Subcutaneous abdominal adipose tissue (tissue), 5 donors: Measurements from ENCODE around the gene SMARCB1.
A peak's percentile ranks its signal among the peaks of the same experiment; 100 is the strongest.

Experiments
- H3K27ac ChIP-seq: one replicate; pipeline ENCODE4 v1.7.0; 2013; ENCODE audit warnings: low read depth, mild to moderate bottlenecking, inconsistent platforms, low read length, moderate library complexity
- H3K27me3 ChIP-seq, 5 donors: one replicate each; pipeline ENCODE4 v1.7.0; 2013; ENCODE audit warnings: low read length in 5 of 5, inconsistent platforms in 1 of 5; ENCODE audit not compliant: control insufficient read depth in 5 of 5, insufficient read depth in 4 of 5
- H3K36me3 ChIP-seq, 5 donors: one replicate each; pipeline ENCODE4 v1.7.0; 2013; ENCODE audit warnings: low read length in 5 of 5; ENCODE audit not compliant: control insufficient read depth in 5 of 5, insufficient read depth in 5 of 5
- H3K4me1 ChIP-seq, 5 donors: one replicate each; pipeline ENCODE4 v1.7.0; 2013; ENCODE audit warnings: low read length in 5 of 5, mild to moderate bottlenecking in 3 of 5, moderate library complexity in 1 of 5; ENCODE audit not compliant: control insufficient read depth in 5 of 5, insufficient read depth in 5 of 5
- H3K4me3 ChIP-seq, 5 donors: one replicate each; pipeline ENCODE4 v1.7.0; 2013; ENCODE audit warnings: low read length in 5 of 5, low read depth in 1 of 5
- H3K9ac ChIP-seq, 5 donors: one replicate each; pipeline ENCODE4 v1.7.0; 2013; ENCODE audit warnings: low read length in 5 of 5, mild to moderate bottlenecking in 4 of 5, moderate library complexity in 3 of 5
- H3K9me3 ChIP-seq, 5 donors: one replicate each; pipeline ENCODE4 v1.7.0; 2013; ENCODE audit warnings: low read length in 5 of 5; ENCODE audit not compliant: control insufficient read depth in 5 of 5
- donor health status: healthy.
- donor health status: healthy.
- donor health status: healthy.
- donor health status: healthy.
- donor health status: healthy.

SMARCB1 gene

DNA sequence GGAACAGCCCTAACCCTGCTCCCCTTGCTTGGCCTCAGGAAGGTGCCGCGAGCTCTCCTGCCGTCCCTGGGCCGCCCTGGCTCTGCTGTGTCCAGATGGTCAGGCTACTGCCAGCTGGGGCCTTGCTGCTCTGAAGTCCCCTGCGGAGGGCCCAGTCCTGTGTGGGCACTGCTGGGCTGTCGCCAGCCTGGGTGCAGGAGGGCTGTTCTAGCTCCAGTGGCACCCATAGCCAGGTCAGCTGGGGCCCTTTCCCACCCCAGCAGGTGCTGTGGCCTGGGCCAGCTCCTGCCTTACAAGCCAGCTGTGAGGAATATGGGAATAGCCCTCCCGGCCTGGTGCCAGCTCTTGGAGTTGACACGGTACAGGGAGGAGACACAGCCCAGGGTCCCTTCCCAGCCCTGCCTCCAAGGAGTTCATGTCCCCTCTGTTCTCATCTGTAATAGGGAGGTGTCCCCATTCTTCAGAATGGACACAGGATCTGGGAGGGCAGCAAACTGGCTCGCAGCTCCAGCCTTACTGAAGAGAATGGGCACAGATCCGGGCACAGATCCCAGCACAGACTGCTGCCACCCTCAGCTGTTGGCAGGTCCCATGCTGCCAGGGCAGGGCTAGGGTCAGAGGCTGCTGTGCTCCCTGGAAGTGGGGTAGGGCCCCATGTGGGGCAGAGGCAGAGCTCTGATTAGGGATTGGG is 48.2 kb downstream of the SMARCB1 start:
- Histone ChIP-seq H3K9ac (peak overlapping the region in 2 of 5 donors; percentile 16 to 35), H3K4me3 (no peak overlapping the region), H3K4me1 (peaks cover 2 to 40% (median 35%) of the 10 kb centered on the region in 5 donors), H3K9me3 (no peaks in the 10 kb centered on the region), H3K27ac (no peak overlapping the region), H3K27me3 (no peaks in the 10 kb centered on the region), H3K36me3 (peaks cover 0 to 54% (median 38%) of the 10 kb centered on the region in 5 donors)

DNA sequence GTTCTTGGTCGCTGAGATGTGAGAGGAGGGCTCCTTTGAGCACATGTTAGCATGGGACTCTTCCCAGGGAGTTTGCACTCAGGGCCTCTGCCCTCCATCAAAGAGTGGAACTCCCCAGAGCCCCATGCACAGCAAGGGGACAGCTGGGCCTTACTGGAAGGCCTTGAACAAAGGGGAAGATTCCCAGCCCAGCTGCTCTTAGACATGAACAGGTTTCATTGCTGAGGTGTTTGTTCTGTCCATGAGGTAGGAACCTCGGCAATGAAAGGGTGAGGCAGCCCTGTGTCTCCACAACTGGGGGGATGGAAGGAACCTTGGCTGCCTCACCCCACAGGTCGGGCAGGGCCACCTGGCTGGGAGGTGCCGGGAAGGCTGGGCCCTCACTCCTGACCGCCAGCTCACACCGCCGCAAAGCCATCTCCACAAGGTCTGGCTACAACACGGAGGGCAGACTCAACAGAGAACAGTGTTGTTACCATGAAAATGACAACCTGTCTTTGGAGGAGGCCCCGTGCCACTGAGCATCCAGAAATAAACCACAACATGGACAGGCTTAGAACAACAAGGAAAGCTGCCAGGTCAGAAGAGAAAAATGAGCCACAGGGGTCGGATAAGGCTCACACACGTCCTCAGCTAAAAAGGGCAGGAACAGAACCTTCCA is 48.8 kb downstream of the SMARCB1 start:
- Histone ChIP-seq H3K27ac (no peak overlapping the region), H3K27me3 (no peaks in the 10 kb centered on the region), H3K9me3 (no peaks in the 10 kb centered on the region), H3K4me1 (peaks cover 2 to 37% (median 31%) of the 10 kb centered on the region in 5 donors), H3K4me3 (no peak overlapping the region), H3K9ac (peak overlapping the region in 2 of 5 donors; percentile 16 to 35), H3K36me3 (peaks cover 0 to 54% (median 38%) of the 10 kb centered on the region in 5 donors)

DNA sequence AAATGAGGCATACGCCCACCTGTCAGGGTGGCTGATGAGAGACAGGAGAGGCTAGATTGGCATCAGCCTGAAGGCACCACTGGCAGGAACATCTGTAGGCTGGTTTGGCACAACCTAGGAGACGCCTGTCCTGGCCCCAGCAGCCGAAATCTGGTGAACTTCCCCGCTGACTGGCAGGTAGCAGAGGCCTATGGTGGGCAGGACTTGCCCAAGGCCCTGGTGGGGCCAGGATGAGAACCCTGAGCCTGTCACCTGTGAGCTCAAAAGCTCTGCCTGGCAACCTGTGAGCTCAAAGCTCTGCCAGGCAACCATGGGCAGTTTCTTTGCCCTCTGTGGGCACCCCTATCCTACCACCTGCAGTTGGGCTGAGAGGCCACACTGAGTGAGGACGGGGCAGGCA is 49.5 kb downstream of the SMARCB1 start:
- Histone ChIP-seq H3K9me3 (no peaks in the 10 kb centered on the region), H3K36me3 (peaks cover 0 to 49% (median 35%) of the 10 kb centered on the region in 5 donors), H3K4me1 (peaks cover 2 to 37% (median 31%) of the 10 kb centered on the region in 5 donors), H3K9ac (no peak overlapping the region), H3K4me3 (no peak overlapping the region), H3K27me3 (no peaks in the 10 kb centered on the region), H3K27ac (no peak overlapping the region)

GRCh38 chr22:23836692-23837495 is 50.1 kb downstream of the SMARCB1 start:
- H3K4me1 ChIP-seq = peaks cover 2 to 37% (median 31%) of the 10 kb centered on the region in 5 donors
- H3K36me3 ChIP-seq = peaks cover 0 to 43% (median 32%) of the 10 kb centered on the region in 5 donors
- no peak overlapping the region for H3K27ac ChIP-seq
- H3K4me3 ChIP-seq = no peak overlapping the region
- H3K9me3 ChIP-seq = no peaks in the 10 kb centered on the region
- no peaks in the 10 kb centered on the region for H3K27me3 ChIP-seq
- H3K9ac ChIP-seq = no peak overlapping the region

DNA sequence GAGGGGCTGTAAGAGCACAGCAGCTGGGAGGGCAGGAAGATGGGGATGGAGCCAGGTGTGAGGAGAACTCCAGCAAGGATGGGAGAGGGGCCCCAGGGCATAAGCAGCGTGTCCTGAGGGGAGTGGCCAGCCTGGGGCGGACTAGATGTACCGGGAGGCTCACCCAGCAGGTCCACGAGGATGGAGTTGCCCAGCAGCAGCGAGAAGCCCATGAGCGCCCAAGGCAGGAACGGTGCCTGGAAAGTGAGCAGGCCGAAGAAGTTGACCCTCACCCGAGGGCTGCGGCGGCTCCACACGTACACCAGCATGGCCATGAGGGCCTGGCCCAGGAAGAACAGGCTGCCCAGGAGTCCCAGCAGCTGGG is 50.7 kb downstream of the SMARCB1 start:
- no peak overlapping the region for H3K4me3 ChIP-seq
- H3K36me3 ChIP-seq = peaks cover 0 to 39% (median 31%) of the 10 kb centered on the region in 5 donors
- H3K4me1 ChIP-seq = peaks cover 2 to 37% (median 31%) of the 10 kb centered on the region in 5 donors
- H3K9ac ChIP-seq = no peak overlapping the region
- H3K27ac ChIP-seq = no peak overlapping the region
- H3K9me3 ChIP-seq = no peaks in the 10 kb centered on the region
- H3K27me3 ChIP-seq = no peaks in the 10 kb centered on the region

DNA sequence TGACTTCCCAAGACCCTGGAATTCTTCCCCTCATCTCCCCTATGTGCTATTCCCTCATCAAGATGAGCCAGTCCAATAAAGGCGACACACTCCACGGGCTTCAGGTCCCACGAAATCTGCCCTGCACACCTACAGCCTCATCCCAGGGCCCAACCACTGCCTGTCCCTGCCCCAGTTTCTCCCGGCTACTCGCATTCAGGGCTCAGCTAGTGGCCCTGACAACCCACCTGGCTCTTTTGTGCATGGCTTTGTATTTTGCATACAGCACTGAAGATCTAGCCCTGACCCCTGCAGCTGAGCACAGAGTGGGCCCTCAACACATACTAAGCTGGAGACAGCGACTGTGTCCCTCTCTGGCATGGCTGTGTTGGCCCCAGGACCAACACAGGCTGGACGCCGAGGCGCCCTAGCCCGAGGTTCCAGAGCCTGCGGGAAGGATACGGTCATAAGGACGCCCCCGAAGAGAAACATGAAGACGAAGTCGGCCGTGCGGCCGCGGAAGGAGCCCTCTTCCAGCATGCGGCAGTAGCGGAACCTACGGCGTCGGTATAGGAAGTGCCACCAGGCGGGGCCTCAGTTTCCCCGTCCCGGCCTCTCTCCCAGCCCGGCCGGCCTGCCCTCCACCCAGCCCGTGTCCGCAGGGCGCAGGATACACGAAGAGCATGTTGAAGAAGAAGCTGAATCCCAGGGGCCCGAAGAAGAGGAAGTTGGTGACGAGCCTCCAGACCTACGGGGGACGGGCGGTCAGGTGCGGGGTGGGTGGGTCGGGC is 51.3 kb downstream of the SMARCB1 start:
- H3K9me3 ChIP-seq = no peaks in the 10 kb centered on the region
- no peak overlapping the region for H3K9ac ChIP-seq
- peaks cover 0 to 33% (median 28%) of the 10 kb centered on the region in 5 donors for H3K36me3 ChIP-seq
- peaks cover 2 to 40% (median 31%) of the 10 kb centered on the region in 5 donors for H3K4me1 ChIP-seq
- H3K27ac ChIP-seq = no peak overlapping the region
- H3K27me3 ChIP-seq = no peaks in the 10 kb centered on the region
- H3K4me3 ChIP-seq = peak overlapping the region in 2 of 5 donors; percentile 65 to 71

GRCh38 chr22:23838681-23839468 is 52.1 kb downstream of the SMARCB1 start, which contains the start of gene DERL3:
TSS of gene DERL3 (minus strand) at chr22:23839006. CDS start at chr22:23838987, 19 bp downstream.
- H3K9me3 ChIP-seq = no peaks in the 10 kb centered on the region
- no peak within 1 kb of the TSS for H3K27ac ChIP-seq

DNA sequence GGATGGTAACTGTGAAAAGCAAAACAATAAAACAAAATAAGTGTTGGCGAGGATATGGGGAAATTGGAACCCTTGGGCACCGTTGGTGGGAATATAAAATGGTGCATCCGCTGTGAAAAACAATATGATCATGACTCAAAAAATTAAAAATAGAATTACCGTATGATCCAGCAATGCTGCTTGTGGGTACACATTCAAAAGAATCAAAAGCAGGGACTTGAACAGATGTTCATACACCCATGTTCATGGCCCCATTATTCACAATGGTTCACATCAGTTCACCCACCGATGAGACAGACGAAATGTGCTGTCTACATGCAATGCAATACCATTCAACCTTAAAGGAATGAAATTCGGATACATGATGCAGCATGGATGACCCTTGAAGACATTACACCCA is 53.3 kb downstream of the SMARCB1 start:
- Histone ChIP-seq H3K36me3 (peaks cover 0 to 15% (median 14%) of the 10 kb centered on the region in 5 donors), H3K27ac (no peak overlapping the region), H3K4me3 (no peak overlapping the region), H3K4me1 (peaks cover 2 to 44% (median 31%) of the 10 kb centered on the region in 5 donors), H3K9me3 (no peaks in the 10 kb centered on the region), H3K27me3 (no peaks in the 10 kb centered on the region), H3K9ac (no peak overlapping the region)

More at GRCh38 chr22:23838681-23839468, 52.1 kb downstream of the SMARCB1 start, which contains the start of gene DERL3:
- peaks cover 0 to 25% (median 22%) of the 10 kb centered on the region in 5 donors for H3K36me3 ChIP-seq
- H3K9ac ChIP-seq = no peak within 1 kb of the TSS
- H3K4me1 ChIP-seq = peaks cover 2 to 40% (median 31%) of the 10 kb centered on the region in 5 donors
- no peaks in the 10 kb centered on the region for H3K27me3 ChIP-seq
- H3K4me3 ChIP-seq = peak within 1 kb of the TSS in 4 of 5 donors; percentile 60 to 71 (median 63)

DNA sequence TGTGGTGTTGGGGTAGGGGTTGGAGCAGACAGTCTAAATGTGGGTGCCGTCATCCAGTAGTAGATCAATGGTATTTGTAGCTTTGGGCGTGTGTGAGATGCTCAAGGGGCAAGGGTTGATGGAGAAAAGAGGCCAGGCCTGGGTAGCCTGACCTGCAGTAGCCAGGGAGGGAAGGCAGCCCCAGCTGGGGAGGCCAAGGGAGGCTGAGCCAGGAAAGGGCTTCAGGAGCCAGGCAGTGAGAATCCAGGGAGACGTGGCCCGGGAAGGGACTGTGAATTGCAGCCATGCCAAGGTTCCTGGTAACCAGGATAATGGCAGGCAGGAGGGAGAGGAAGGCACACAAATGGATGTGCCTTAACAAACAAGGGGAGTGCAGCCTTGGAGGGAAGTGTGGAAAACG is 54.5 kb downstream of the SMARCB1 start:
- Histone ChIP-seq H3K4me1 (peaks cover under 1 to 45% (median 41%) of the 10 kb centered on the region in 5 donors), H3K27me3 (no peaks in the 10 kb centered on the region), H3K27ac (no peak overlapping the region), H3K9me3 (no peaks in the 10 kb centered on the region), H3K36me3 (peaks cover 0 to 3% (median 2%) of the 10 kb centered on the region in 5 donors), H3K9ac (no peak overlapping the region), H3K4me3 (no peak overlapping the region)
